Activated naive CD8-positive, alpha-beta T cell treated with anti-CD3 and anti-CD28 coated beads, Interleukin-2, amount 50 U/mL, for 16 hours (primary cell): Measurements from ENCODE around the gene TM4SF4.

Experiments
- DNase-seq: peaks from one replicate; pipeline ENCODE4 v3.0.0-alpha.2; 2020; ENCODE audit warnings: low read depth, low spot score

Gene TM4SF4

DNA sequence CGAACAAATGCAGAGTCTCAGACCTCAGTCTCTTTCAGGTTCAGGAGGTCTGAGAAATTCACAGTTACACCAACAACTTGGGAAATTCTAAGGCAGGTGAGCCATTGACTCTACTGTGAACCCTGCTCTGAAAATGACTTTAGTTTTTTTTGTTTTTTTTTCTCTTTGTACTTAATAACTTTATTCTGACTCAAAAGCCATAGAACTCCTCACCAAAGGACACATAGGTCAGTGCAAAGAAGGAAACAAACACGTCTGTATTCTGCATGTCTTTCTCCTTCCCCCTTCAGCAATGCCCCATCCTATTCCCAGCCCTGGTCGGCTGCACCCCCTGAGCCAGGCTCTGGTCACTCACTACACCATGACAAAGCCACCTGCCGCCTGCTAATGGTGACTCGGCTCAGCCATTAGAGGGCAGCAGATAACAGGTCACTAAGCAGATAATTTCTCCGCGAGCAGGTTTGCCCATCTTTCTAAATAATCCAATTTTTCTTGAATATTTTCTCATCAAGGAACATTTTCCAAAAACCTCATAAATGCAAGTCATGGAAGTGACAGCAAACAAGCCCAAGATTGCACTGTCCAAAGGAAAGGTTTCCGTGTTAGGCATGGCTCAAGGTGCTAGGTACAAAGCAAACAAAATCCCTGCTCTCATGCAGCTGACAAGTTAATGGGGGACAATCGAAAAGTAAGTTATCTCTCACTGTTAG is 37.7 kb downstream of the TM4SF4 start:
- no peak for DNase-seq

GRCh38 chr3:149514471-149514870 is 40.0 kb downstream of the TM4SF4 start:
- no peak for DNase-seq

GRCh38 chr3:149515249-149515648 is 40.8 kb downstream of the TM4SF4 start:
- no peak for DNase-seq

DNA sequence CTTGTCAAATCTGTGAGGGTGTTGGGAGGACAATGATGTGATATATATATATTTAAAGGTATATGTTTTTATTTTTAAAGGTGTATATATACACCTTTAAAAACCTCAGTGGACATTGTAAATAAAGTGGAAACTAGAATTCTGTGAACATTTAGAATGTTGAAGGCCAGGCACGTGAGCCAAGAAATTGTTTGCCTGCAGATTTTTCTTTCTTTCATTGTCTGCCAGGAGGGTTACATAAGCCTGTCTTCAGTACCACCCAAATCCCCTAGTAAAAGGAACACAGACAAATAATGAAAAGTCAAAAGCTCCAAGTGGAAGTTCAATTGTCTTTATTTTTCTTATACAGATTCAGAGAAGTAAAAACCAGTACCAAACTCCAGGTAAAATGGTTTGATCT is 42.4 kb downstream of the TM4SF4 start:
- no peak for DNase-seq

GRCh38 chr3:149519912-149520311 is 45.4 kb downstream of the TM4SF4 start:
- DNase-seq, result no peak

GRCh38 chr3:149523512-149524299 is 49.2 kb downstream of the TM4SF4 start:
- no peak for DNase-seq

- no peak for DNase-seq
These were observed 53.2 kb downstream of the TM4SF4 start for GRCh38 chr3:149527531-149528339.

GRCh38 chr3:149528340-149528650 is 53.8 kb downstream of the TM4SF4 start:
- DNase-seq, result no peak

- no peak for DNase-seq
These were observed 54.6 kb downstream of the TM4SF4 start for GRCh38 chr3:149529099-149529498.

DNA sequence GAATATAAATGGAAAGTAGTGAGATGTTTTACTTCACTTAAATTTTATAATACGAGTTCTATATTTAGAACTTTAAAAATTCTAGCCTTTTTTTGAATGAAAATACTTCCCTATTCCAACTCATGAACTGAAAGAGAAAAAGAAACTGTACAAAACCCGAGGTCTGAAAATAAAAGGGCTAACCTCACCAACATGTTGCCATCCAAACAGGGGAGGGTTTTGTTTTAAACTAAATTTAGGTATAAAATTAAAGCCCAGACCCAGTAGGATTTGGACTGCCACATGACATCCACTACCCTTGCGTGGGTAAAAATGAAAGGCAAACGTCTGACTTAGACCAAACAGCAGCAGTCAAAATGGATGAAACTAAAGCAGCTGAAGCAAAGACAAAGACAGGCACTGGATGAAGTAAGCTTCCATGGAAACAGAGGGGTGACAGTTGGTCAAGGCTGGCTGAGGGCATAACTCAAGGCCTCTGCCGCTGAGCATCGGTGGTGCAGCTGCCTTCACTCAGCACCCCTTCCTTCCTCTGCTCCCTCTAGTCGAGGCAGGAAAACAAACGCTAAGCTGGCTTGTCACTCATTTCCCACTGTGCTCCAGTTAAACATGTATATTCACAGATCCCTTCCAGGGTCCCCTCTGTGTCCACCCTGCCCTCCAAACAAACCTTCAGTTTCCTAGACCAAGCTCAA is 58.1 kb downstream of the TM4SF4 start:
- DNase-seq, result no peak

GRCh38 chr3:149534082-149534481 is 59.6 kb downstream of the TM4SF4 start:
- no peak for DNase-seq

DNA sequence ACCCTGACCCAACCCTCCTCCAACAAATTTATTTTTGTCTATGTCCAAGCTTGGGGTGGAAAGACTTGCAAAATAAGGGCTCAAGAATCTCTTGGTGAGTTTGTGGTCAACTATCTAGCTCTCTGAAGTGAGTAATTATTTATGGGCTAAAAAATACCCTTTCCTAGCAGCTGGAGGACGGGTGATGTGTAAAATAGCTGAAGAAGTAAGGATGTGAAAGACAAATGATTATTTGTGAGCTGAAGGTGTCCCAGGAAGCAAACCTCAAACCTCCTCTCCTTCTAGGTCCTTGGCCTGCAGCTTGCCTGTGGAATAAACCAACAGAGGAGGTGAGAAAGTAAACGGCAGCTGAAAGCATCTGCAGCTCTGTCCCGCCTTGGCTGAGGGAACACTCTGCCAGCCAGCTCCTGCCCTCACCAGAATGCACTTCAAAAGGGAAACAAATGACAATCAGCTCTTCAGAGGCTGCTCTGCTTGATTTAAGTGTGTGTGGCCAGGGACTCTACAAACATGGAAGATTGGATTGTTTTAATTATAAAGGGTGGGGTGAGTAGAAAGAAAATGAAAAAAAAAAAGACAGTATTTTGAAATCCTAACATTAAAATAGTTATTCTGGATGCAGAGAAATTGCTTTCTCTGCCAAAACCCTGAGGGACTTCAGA is 60.3 kb downstream of the TM4SF4 start:
- DNase-seq, result no peak

DNA sequence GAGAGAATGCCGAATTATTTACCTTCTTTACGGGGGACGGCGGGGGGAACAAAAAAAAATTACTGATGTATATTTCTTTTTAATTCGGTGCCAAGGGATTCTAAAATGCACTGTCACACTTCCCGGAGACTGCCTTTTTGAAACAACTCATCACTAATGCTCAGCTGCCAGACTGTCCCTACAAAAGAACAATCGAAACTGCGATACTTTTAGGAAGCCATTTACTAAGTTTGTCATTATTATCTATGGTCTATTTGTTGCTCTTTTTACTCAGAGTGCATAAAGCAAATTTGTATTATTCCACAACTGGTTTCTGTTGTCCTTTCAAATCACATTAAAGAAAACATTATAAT is 60.8 kb downstream of the TM4SF4 start:
- no peak for DNase-seq

DNA sequence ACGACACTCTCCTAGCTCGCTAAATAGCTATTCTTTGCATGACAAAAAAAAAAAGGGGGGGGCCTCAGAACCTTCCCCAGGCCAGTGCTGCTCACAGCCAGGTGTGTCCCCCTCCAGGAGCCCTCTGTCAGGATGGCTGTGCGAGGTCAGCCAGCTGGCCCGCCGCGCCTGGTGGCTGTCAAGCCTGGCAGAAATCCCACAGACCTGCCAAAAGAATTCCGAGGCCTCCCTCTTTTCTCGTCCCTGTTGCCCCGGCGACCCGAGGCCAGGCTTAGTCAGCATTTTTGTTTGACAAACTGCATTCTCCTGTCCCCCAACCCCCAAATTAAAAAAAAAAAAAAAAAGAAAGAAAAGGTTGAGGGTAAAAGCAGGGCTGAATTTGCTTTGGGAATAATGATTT is 61.9 kb downstream of the TM4SF4 start:
- no peak for DNase-seq

GRCh38 chr3:149538371-149538770 is 63.9 kb downstream of the TM4SF4 start:
- DNase-seq, result no peak

GRCh38 chr3:149541091-149541491 is 66.6 kb downstream of the TM4SF4 start:
- DNase-seq, result no peak

DNA sequence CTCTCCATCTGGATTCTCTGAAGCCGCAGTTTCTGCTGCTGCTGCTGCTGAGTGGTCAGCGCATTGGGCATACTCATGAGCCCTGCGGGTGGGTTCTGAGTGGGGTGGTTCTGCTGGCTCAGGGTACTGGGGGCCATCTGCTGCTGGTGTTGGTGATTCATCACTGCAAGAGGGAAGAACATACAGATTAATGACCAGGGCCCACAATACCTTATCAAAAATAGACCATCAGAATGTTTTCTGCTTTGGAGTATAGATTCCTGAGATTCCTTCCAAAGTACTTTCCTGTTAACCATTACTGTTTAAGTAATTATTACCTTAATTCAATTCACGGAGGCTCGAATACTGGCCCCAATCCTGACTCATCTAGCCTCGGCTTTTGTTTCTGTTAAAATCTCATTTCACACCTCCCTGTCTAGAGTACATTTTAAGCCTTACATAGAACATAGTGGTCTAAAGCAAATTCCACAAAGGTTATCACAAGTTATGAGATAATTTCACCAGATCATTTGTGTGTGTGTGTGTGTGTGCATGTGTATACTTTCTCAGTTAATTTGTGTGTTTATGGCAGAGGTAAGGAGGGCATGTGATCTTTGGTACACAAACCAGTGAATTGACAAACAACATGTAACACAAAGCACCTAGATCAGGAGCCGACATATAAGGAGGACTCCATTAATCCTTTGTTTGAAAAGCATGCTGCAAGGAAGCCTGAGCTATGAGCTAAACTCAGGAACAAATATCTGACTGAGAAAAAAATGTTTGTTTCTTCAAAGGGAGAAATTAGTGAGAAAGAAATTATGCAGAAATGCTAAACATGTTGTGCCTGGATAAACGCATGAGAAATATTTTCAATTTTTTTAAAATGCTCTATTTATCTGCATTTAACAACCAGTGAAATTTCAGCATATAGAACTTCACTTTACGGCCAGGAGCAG is 68.1 kb downstream of the TM4SF4 start:
- DNase-seq, result no peak

DNA sequence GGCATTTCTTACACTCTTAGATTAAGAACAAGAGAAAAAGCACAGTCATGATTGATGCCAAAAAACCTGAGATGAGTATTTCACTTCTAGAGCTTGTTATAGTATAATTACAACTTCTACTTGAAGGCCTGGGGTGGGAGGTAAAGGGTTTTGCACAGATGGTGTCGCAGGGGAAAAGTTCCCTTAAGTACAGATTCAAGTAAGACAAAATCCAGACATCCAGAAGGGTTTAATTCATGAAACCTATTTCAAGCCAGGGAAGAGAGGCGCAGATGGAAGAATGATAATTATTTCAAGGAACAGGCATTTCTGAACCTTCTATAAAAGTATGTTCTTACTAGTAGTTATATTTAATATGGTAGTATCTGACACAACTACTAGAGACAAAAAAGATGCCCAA is 70.6 kb downstream of the TM4SF4 start:
- DNase-seq, result no peak

GRCh38 chr3:149547413-149547812 is 72.9 kb downstream of the TM4SF4 start:
- no peak for DNase-seq

- no peak for DNase-seq
These were observed 73.6 kb downstream of the TM4SF4 start for GRCh38 chr3:149547954-149548668.
